Panc1 (cell line): ENCODE data around the gene IL1RAPL1. TPM values are rescaled to one million over a fixed set of nuclear protein-coding genes. Genes with fewer than 3 reads are reported as not detected.

Experiments
- ATAC-seq: fragments of 200-7000 bp; cut with Tn5 transposase; 2 replicates; pipeline ENCODE4 v1.9.1; 2020; ENCODE audit warnings: mild to moderate bottlenecking, moderate library complexity
- BruUV-seq: library from RNA; stranded (reverse); fragments of 400-500 nt; replicated peaks from 2 replicates; lab custom pipeline; 2021; lab: Mats Ljungman, UMichigan
- CTCF ChIA-PET: fragments of 300-600 bp; sonication (Branson Sonifier 250); formaldehyde crosslinking; loops from one replicate; lab custom pipeline; 2022; ENCODE audit warnings: antibody characterized with exemption; lab: Charles Lee
- POLR2A ChIA-PET: fragments of 300-600 bp; sonication (Branson Sonifier 250); formaldehyde crosslinking; loops from one replicate; lab custom pipeline; 2022; ENCODE audit warnings: antibody characterized with exemption; lab: Charles Lee
- DNase-seq: peaks from one replicate; pipeline ENCODE4 v3.0.0-alpha.2; 2010; ENCODE audit warnings: low read depth, low spot score
- H3K27ac ChIP-seq: 2 replicates; pipeline ENCODE4 v1.5.1; 2011; ENCODE audit warnings: mild to moderate bottlenecking, low read length, inconsistent platforms
- H3K27me3 ChIP-seq: fragments of 200-500 bp; sonication (Bioruptor generic); 2 replicates; pipeline ENCODE4 v1.6.0; 2014; ENCODE audit warnings: low read length, inconsistent platforms; ENCODE audit not compliant: control insufficient read depth, insufficient read depth
- H3K36me3 ChIP-seq: fragments of 200-500 bp; sonication (Bioruptor generic); 2 replicates; pipeline ENCODE4 v1.5.1; 2014; ENCODE audit warnings: inconsistent platforms, mild to moderate bottlenecking, low read length, moderate library complexity; ENCODE audit not compliant: control insufficient read depth, insufficient read depth
- H3K4me1 ChIP-seq: 2 replicates; pipeline ENCODE4 v1.5.1; 2011; ENCODE audit warnings: inconsistent platforms, mild to moderate bottlenecking, low read length, moderate library complexity; ENCODE audit not compliant: control insufficient read depth, insufficient read depth
- H3K4me3 ChIP-seq, 2 experiments: 2 replicates each; pipeline ENCODE4 v1.5.1; 2011 to 2012; ENCODE audit warnings: low read depth in 2 of 2, low read length in 2 of 2, mild to moderate bottlenecking in 2 of 2, inconsistent platforms in 1 of 2, moderate library complexity in 1 of 2
- H3K9me3 ChIP-seq: fragments of 200-500 bp; sonication (Bioruptor generic); 2 replicates; pipeline ENCODE4 v1.5.1; 2014; ENCODE audit warnings: low read depth, mild to moderate bottlenecking, inconsistent platforms, low read length, moderate library complexity; ENCODE audit not compliant: control insufficient read depth, insufficient read depth
- CTCF ChIP-seq: fragments of 450-650 bp; IDR thresholded peaks from 2 replicates; pipeline ENCODE4 v1.5.1; 2017; ENCODE audit warnings: mild to moderate bottlenecking
- POLR2AphosphoS5 ChIP-seq: IDR thresholded peaks from 2 replicates; pipeline ENCODE4 v1.6.1; 2012; ENCODE audit warnings: mild to moderate bottlenecking, low read depth, low read length, moderate library complexity
- SIN3A ChIP-seq: IDR thresholded peaks from 2 replicates; pipeline ENCODE4 v1.6.1; 2012; ENCODE audit warnings: low read depth, mild to moderate bottlenecking, low read length, moderate library complexity, borderline replicate concordance; ENCODE audit not compliant: insufficient read depth
- TCF7L2 ChIP-seq: IDR thresholded peaks from 2 replicates; pipeline ENCODE4 v1.6.1; 2011; ENCODE audit warnings: mild to moderate bottlenecking, low read depth, low read length, inconsistent platforms
- in situ Hi-C: cut with HindIII; loops from 2 replicates; pipeline ENCODE4 v1.10.0; 2016; ENCODE audit warnings: low sequenced_read_pairs, low pct_unique_long_range_greater_than_20kb
- intact Hi-C: fragments of 100-400 bp; cut with micrococcal nuclease; formaldehyde crosslinking; loops from one replicate; pipeline ENCODE4 v1.10.0; 2022; ENCODE audit not compliant: unreplicated experiment
- total RNA-seq: library from RNA; stranded (reverse); gene quantifications from one replicate; pipeline ENCODE4 v1.2.1, GENCODE V29; 2021; ENCODE audit not compliant: unreplicated experiment
- TF ChIP-seq, protein P1 (sequence below), 2 experiments: IDR thresholded peaks; 2 replicates each; pipeline ENCODE4 v1.6.1; 2011 to 2012; ENCODE audit warnings: low read depth in 2 of 2, control low read depth in 1 of 2, low read length in 1 of 2, mild to moderate bottlenecking in 1 of 2, moderate library complexity in 1 of 2; ENCODE audit not compliant: insufficient read depth in 1 of 2

IL1RAPL1 gene
- total RNA-seq, 1 experiment from 2014 or later = 0.59 TPM

- ChIA-PET CTCF (no interaction called here), POLR2A (no interaction called here)
- Histone ChIP-seq H3K4me1 (no peaks in the 10 kb centered on the region), H3K27ac (no peak overlapping the region), H3K9me3 (no peaks in the 10 kb centered on the region), H3K36me3 (no peaks in the 10 kb centered on the region), H3K27me3 (no peaks in the 10 kb centered on the region), H3K4me3 (no peak overlapping the region)
- BruUV-seq = no TSS peak
- no peak for DNase-seq
- no peak for TF ChIP-seq CTCF
- no peak for TF ChIP-seq POLR2AphosphoS5
- TF ChIP-seq, protein P1, sequence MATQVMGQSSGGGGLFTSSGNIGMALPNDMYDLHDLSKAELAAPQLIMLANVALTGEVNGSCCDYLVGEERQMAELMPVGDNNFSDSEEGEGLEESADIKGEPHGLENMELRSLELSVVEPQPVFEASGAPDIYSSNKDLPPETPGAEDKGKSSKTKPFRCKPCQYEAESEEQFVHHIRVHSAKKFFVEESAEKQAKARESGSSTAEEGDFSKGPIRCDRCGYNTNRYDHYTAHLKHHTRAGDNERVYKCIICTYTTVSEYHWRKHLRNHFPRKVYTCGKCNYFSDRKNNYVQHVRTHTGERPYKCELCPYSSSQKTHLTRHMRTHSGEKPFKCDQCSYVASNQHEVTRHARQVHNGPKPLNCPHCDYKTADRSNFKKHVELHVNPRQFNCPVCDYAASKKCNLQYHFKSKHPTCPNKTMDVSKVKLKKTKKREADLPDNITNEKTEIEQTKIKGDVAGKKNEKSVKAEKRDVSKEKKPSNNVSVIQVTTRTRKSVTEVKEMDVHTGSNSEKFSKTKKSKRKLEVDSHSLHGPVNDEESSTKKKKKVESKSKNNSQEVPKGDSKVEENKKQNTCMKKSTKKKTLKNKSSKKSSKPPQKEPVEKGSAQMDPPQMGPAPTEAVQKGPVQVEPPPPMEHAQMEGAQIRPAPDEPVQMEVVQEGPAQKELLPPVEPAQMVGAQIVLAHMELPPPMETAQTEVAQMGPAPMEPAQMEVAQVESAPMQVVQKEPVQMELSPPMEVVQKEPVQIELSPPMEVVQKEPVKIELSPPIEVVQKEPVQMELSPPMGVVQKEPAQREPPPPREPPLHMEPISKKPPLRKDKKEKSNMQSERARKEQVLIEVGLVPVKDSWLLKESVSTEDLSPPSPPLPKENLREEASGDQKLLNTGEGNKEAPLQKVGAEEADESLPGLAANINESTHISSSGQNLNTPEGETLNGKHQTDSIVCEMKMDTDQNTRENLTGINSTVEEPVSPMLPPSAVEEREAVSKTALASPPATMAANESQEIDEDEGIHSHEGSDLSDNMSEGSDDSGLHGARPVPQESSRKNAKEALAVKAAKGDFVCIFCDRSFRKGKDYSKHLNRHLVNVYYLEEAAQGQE (IDR thresholded peaks at IDR 0.05; ENCODE audit: insufficient read depth in 1 of 2, low read depth in 2 of 2, low read length in 1 of 2) = no peak
- no peak for TF ChIP-seq SIN3A
- TF ChIP-seq TCF7L2 = no peak
- ATAC-seq = no peak
- intact Hi-C loops (no loop called here), in situ Hi-C loops (no loop called here)
Observed at GRCh38 chrX:29024871-29025270, 437.6 kb downstream of the IL1RAPL1 start.

GRCh38 chrX:29039501-29039900 is 452.3 kb downstream of the IL1RAPL1 start:
- in situ Hi-C loops (no loop called here), intact Hi-C loops (no loop called here)
- Histone ChIP-seq H3K4me1 (no peaks in the 10 kb centered on the region), H3K9me3 (no peaks in the 10 kb centered on the region), H3K36me3 (no peaks in the 10 kb centered on the region), H3K4me3 (no peak overlapping the region), H3K27me3 (no peaks in the 10 kb centered on the region), H3K27ac (no peak overlapping the region)
- ATAC-seq (no peak), DNase-seq (no peak)
- no TSS peak for BruUV-seq
- TF ChIP-seq SIN3A = no peak
- no peak for TF ChIP-seq POLR2AphosphoS5
- no peak for TF ChIP-seq CTCF
- TF ChIP-seq TCF7L2 = no peak
- TF ChIP-seq, protein P1 (IDR thresholded peaks at IDR 0.05; ENCODE audit: insufficient read depth in 1 of 2, low read depth in 2 of 2, low read length in 1 of 2) = no peak
- ChIA-PET POLR2A (no interaction called here), CTCF (no interaction called here)
